Activated T-cell treated with anti-CD3 and anti-CD28 coated beads, Interleukin-2, amount 50 U/mL, for 4 hours (primary cell): ENCODE measurements around the gene NRDE2. TPM values are rescaled to one million over a fixed set of nuclear protein-coding genes. Genes with fewer than 3 reads are reported as not detected.

Source experiments
- ATAC-seq, 2 donors: fragments of 200-7000 bp; cut with Tn5 transposase; one replicate each; pipeline ENCODE4 v1.10.0; 2021
- DNase-seq: peaks from one replicate; pipeline ENCODE4 v3.0.0-alpha.2; 2020
- H3K27me3 Mint-ChIP-seq: one replicate; pipeline ENCODE4 v1.8.0; 2021; ENCODE audit warnings: low read depth, mixed read lengths
- H3K36me3 Mint-ChIP-seq: one replicate; pipeline ENCODE4 v1.8.0; 2022; ENCODE audit warnings: mixed read lengths; ENCODE audit not compliant: insufficient read depth
- H3K4me1 Mint-ChIP-seq: one replicate; pipeline ENCODE4 v1.8.0; 2021; ENCODE audit warnings: low read depth, mixed read lengths
- H3K4me3 Mint-ChIP-seq: one replicate; pipeline ENCODE4 v1.8.0; 2021; ENCODE audit warnings: mild to moderate bottlenecking, moderate library complexity, mixed read lengths
- H3K9me3 Mint-ChIP-seq: one replicate; pipeline ENCODE4 v1.8.0; 2021; ENCODE audit warnings: mixed read lengths
- total RNA-seq, 3 donors: library from RNA; stranded (reverse); gene quantifications; one replicate each; pipeline ENCODE4 v1.2.1, GENCODE V29; 2021

Gene NRDE2
- total RNA-seq, 3 donors from 2014 or later, result 18.8 to 26.0 (median 23.8) TPM

GRCh38 chr14:90276646-90277367, 54.9 kb downstream of the NRDE2 start:
- H3K9me3 Mint-ChIP-seq, result no peaks in the 10 kb centered on the region
- no peaks in the 10 kb centered on the region for H3K27me3 Mint-ChIP-seq
- DNase-seq, result no peak
- peaks cover 16% of the 10 kb centered on the region for H3K4me1 Mint-ChIP-seq
- peaks cover 15% of the 10 kb centered on the region for H3K36me3 Mint-ChIP-seq
- ATAC-seq, result no peak
- no peak overlapping the region for H3K4me3 Mint-ChIP-seq

- peak overlapping the region; percentile 35 for H3K4me3 Mint-ChIP-seq
- no peak for DNase-seq
- H3K36me3 Mint-ChIP-seq, result peaks cover 19% of the 10 kb centered on the region
- H3K4me1 Mint-ChIP-seq, result peaks cover 16% of the 10 kb centered on the region
- no peaks in the 10 kb centered on the region for H3K27me3 Mint-ChIP-seq
- ATAC-seq, result peak in 1 of 2 donors; percentile 18
- no peaks in the 10 kb centered on the region for H3K9me3 Mint-ChIP-seq
Observed at GRCh38 chr14:90275820-90276219, 55.9 kb downstream of the NRDE2 start.

GRCh38 chr14:90275458-90275814, 56.3 kb downstream of the NRDE2 start:
- peaks cover 19% of the 10 kb centered on the region for H3K36me3 Mint-ChIP-seq
- H3K27me3 Mint-ChIP-seq, result no peaks in the 10 kb centered on the region
- H3K9me3 Mint-ChIP-seq, result no peaks in the 10 kb centered on the region
- DNase-seq (no peak), ATAC-seq (peak; percentile 14 to 35)
- peak overlapping the region; percentile 37 for H3K4me3 Mint-ChIP-seq
- peaks cover 16% of the 10 kb centered on the region for H3K4me1 Mint-ChIP-seq

- Mint-ChIP-seq H3K36me3 (peaks cover 23% of the 10 kb centered on the region), H3K27me3 (no peaks in the 10 kb centered on the region), H3K9me3 (no peaks in the 10 kb centered on the region), H3K4me3 (peak overlapping the region; percentile 37), H3K4me1 (peaks cover 16% of the 10 kb centered on the region)
- DNase-seq, result peak; percentile 20
- peak; percentile 78 to 83 for ATAC-seq
Observed at GRCh38 chr14:90274808-90275457, 56.8 kb downstream of the NRDE2 start.

GRCh38 chr14:90274019-90274418, 57.7 kb downstream of the NRDE2 start:
- Mint-ChIP-seq H3K36me3 (peaks cover 31% of the 10 kb centered on the region), H3K9me3 (no peaks in the 10 kb centered on the region), H3K27me3 (no peaks in the 10 kb centered on the region), H3K4me1 (peaks cover 17% of the 10 kb centered on the region), H3K4me3 (no peak overlapping the region)
- DNase-seq, result no peak
- peak; percentile 11 to 12 for ATAC-seq

GRCh38 chr14:90273532-90273931, 58.2 kb downstream of the NRDE2 start:
- ATAC-seq (no peak), DNase-seq (no peak)
- H3K4me3 Mint-ChIP-seq, result no peak overlapping the region
- H3K27me3 Mint-ChIP-seq, result no peaks in the 10 kb centered on the region
- H3K4me1 Mint-ChIP-seq, result peaks cover 17% of the 10 kb centered on the region
- H3K9me3 Mint-ChIP-seq, result no peaks in the 10 kb centered on the region
- H3K36me3 Mint-ChIP-seq, result peaks cover 34% of the 10 kb centered on the region

- DNase-seq (no peak), ATAC-seq (no peak)
- Mint-ChIP-seq H3K27me3 (no peaks in the 10 kb centered on the region), H3K4me1 (peaks cover 17% of the 10 kb centered on the region), H3K36me3 (peaks cover 33% of the 10 kb centered on the region), H3K4me3 (no peak overlapping the region), H3K9me3 (no peaks in the 10 kb centered on the region)
Observed at GRCh38 chr14:90272523-90272922, 59.2 kb downstream of the NRDE2 start.

- H3K4me3 Mint-ChIP-seq, result no peak overlapping the region
Observed at GRCh38 chr14:90268420-90268819, 63.3 kb downstream of the NRDE2 start.

GRCh38 chr14:90266441-90267154, 65.1 kb downstream of the NRDE2 start:
- H3K4me1 Mint-ChIP-seq, result peaks cover 5% of the 10 kb centered on the region
- no peaks in the 10 kb centered on the region for H3K27me3 Mint-ChIP-seq
- no peak overlapping the region for H3K4me3 Mint-ChIP-seq
- peaks cover 36% of the 10 kb centered on the region for H3K36me3 Mint-ChIP-seq
- no peaks in the 10 kb centered on the region for H3K9me3 Mint-ChIP-seq
- ATAC-seq, result no peak
- no peak for DNase-seq

More at GRCh38 chr14:90268420-90268819, 63.3 kb downstream of the NRDE2 start:
- Mint-ChIP-seq H3K9me3 (no peaks in the 10 kb centered on the region), H3K4me1 (peaks cover 5% of the 10 kb centered on the region), H3K36me3 (peaks cover 39% of the 10 kb centered on the region), H3K27me3 (no peaks in the 10 kb centered on the region)
- DNase-seq (no peak), ATAC-seq (no peak)

- peaks cover 30% of the 10 kb centered on the region for H3K36me3 Mint-ChIP-seq
- H3K4me1 Mint-ChIP-seq, result peaks cover 7% of the 10 kb centered on the region
- H3K27me3 Mint-ChIP-seq, result no peaks in the 10 kb centered on the region
- DNase-seq (no peak), ATAC-seq (peak in 1 of 2 donors; percentile 27)
- no peaks in the 10 kb centered on the region for H3K9me3 Mint-ChIP-seq
- no peak overlapping the region for H3K4me3 Mint-ChIP-seq
Observed at GRCh38 chr14:90263748-90264449, 67.8 kb downstream of the NRDE2 start.

GRCh38 chr14:90256354-90257131, 75.2 kb downstream of the NRDE2 start, which contains the start of gene PSMC1:
Gene PSMC1 (plus strand): TSS chr14:90256553. CDS start chr14:90256598, 45 bp downstream.
- peaks cover 29% of the 10 kb centered on the region for H3K4me1 Mint-ChIP-seq
- H3K4me3 Mint-ChIP-seq, result peak within 1 kb of the TSS; percentile 99
- peak; percentile 96 to 97 for ATAC-seq
- no peaks in the 10 kb centered on the region for H3K9me3 Mint-ChIP-seq
- DNase-seq, result peak; percentile 80
- H3K27me3 Mint-ChIP-seq, result peaks cover 20% of the 10 kb centered on the region
- H3K36me3 Mint-ChIP-seq, result peaks cover 24% of the 10 kb centered on the region

- Mint-ChIP-seq H3K4me1 (peaks cover 29% of the 10 kb centered on the region), H3K36me3 (peaks cover 17% of the 10 kb centered on the region), H3K9me3 (no peaks in the 10 kb centered on the region), H3K4me3 (peak overlapping the region; percentile 99), H3K27me3 (peaks cover 22% of the 10 kb centered on the region)
- ATAC-seq, result no peak
- no peak for DNase-seq
Observed at GRCh38 chr14:90255871-90256270, 75.9 kb downstream of the NRDE2 start.

GRCh38 chr14:90253826-90254225, 77.9 kb downstream of the NRDE2 start:
- Mint-ChIP-seq H3K36me3 (peaks cover 12% of the 10 kb centered on the region), H3K4me1 (peaks cover 24% of the 10 kb centered on the region), H3K9me3 (no peaks in the 10 kb centered on the region), H3K27me3 (peaks cover 22% of the 10 kb centered on the region), H3K4me3 (no peak overlapping the region)
- no peak for DNase-seq
- ATAC-seq, result no peak
